KMS-11 (cell line): ENCODE results near the gene NDUFV2.

Experiments used
- H2AFZ ChIP-seq: fragments of 200-600 bp; sonication (generic); 2 replicates; pipeline ENCODE4 v1.6.1; 2016; ENCODE audit warnings: antibody characterized with exemption, mixed run types, low read depth
- H3K27ac ChIP-seq: fragments of 200-600 bp; sonication (generic); 2 replicates; pipeline ENCODE4 v1.6.1; 2016; ENCODE audit warnings: mild to moderate bottlenecking, mixed run types
- H3K27me3 ChIP-seq: fragments of 200-600 bp; sonication (generic); 2 replicates; pipeline ENCODE4 v1.6.1; 2017; ENCODE audit warnings: mild to moderate bottlenecking, low read depth, mixed run types, moderate library complexity; ENCODE audit not compliant: insufficient read depth
- H3K36me3 ChIP-seq: fragments of 200-600 bp; sonication (generic); 2 replicates; pipeline ENCODE4 v1.6.1; 2017; ENCODE audit warnings: mild to moderate bottlenecking, mixed run types; ENCODE audit not compliant: insufficient read depth
- H3K4me1 ChIP-seq: fragments of 200-600 bp; sonication (generic); 2 replicates; pipeline ENCODE4 v1.6.1; 2016; ENCODE audit warnings: mild to moderate bottlenecking, low read depth, mixed run types; ENCODE audit not compliant: poor library complexity, severe bottlenecking
- H3K4me2 ChIP-seq: fragments of 200-600 bp; sonication (generic); 2 replicates; pipeline ENCODE4 v1.7.0; 2016; ENCODE audit warnings: mild to moderate bottlenecking, mixed run types
- H3K4me3 ChIP-seq: fragments of 200-600 bp; sonication (generic); IDR thresholded peaks from 2 replicates; pipeline ENCODE4 v1.6.1; 2017; ENCODE audit warnings: low read depth, low read length, mixed read lengths; ENCODE audit not compliant: insufficient read depth
- H3K79me2 ChIP-seq: fragments of 200-600 bp; sonication (generic); 2 replicates; pipeline ENCODE4 v1.6.1; 2016; ENCODE audit warnings: low read depth, mixed run types; ENCODE audit not compliant: insufficient read depth
- H3K9ac ChIP-seq: fragments of 200-600 bp; sonication (generic); 2 replicates; pipeline ENCODE4 v1.6.1; 2016; ENCODE audit warnings: mild to moderate bottlenecking, mixed run types
- H4K20me1 ChIP-seq: fragments of 200-600 bp; sonication (generic); 2 replicates; pipeline ENCODE4 v1.6.1; 2016; ENCODE audit warnings: mild to moderate bottlenecking, mixed run types; ENCODE audit not compliant: insufficient read depth
- CTCF ChIP-seq: fragments of 200-600 bp; sonication (generic); conservative IDR thresholded peaks from 2 replicates; pipeline ENCODE4 v1.6.1; 2017; ENCODE audit warnings: low read depth, mild to moderate bottlenecking, antibody characterized with exemption, low read length, moderate library complexity, mixed read lengths

Gene NDUFV2

GRCh38 chr18:9057646-9058045 lies 44.9 kb upstream of the NDUFV2 start:
- Histone ChIP-seq H3K4me3 (no peak overlapping the region), H3K4me2 (no peak overlapping the region), H3K27ac (no peak overlapping the region), H3K36me3 (no peaks in the 10 kb centered on the region), H3K79me2 (peaks cover 3% of the 10 kb centered on the region; the same call in 1 of the 2 replicates), H3K9ac (no peak overlapping the region), H3K27me3 (no peaks in the 10 kb centered on the region), H4K20me1 (no peaks in the 10 kb centered on the region), H3K4me1 (peaks cover 30% of the 10 kb centered on the region), H2AFZ (no peak overlapping the region)
- TF ChIP-seq CTCF: no peak

GRCh38 chr18:9058406-9058805 lies 44.1 kb upstream of the NDUFV2 start:
- no peak for TF ChIP-seq CTCF
- no peaks in the 10 kb centered on the region for H4K20me1 ChIP-seq
- no peak overlapping the region for H2AFZ ChIP-seq
- no peak overlapping the region for H3K27ac ChIP-seq
- peaks cover 3% of the 10 kb centered on the region; the same call in 1 of the 2 replicates for H3K79me2 ChIP-seq
- H3K27me3 ChIP-seq: no peaks in the 10 kb centered on the region
- no peak overlapping the region for H3K4me3 ChIP-seq
- no peak overlapping the region for H3K4me2 ChIP-seq
- no peaks in the 10 kb centered on the region for H3K36me3 ChIP-seq
- peaks cover 38% of the 10 kb centered on the region for H3K4me1 ChIP-seq
- no peak overlapping the region for H3K9ac ChIP-seq

- H3K4me2 ChIP-seq: peak overlapping the region; percentile 44; the same call in 1 of the 2 replicates
- no peaks in the 10 kb centered on the region for H3K36me3 ChIP-seq
- peaks cover 64% of the 10 kb centered on the region for H3K4me1 ChIP-seq
- no peak overlapping the region for H3K4me3 ChIP-seq
- no peak overlapping the region for H3K9ac ChIP-seq
- no peaks in the 10 kb centered on the region for H4K20me1 ChIP-seq
- H3K79me2 ChIP-seq: peaks cover 3% of the 10 kb centered on the region; the same call in 1 of the 2 replicates
- no peaks in the 10 kb centered on the region for H3K27me3 ChIP-seq
- H3K27ac ChIP-seq: peak overlapping the region; percentile 8; the same call in 1 of the 2 replicates
- peak overlapping the region; percentile 16; the same call in 1 of the 2 replicates for H2AFZ ChIP-seq
- TF ChIP-seq CTCF: no peak
These were observed 40.1 kb upstream of the NDUFV2 start for GRCh38 chr18:9062418-9062751.

- Histone ChIP-seq H3K79me2 (peaks cover 3% of the 10 kb centered on the region; the same call in 1 of the 2 replicates), H3K4me2 (peak overlapping the region; percentile 92), H3K4me1 (peaks cover 98% of the 10 kb centered on the region), H3K4me3 (no peak overlapping the region), H3K27ac (peak overlapping the region; percentile 98), H3K36me3 (no peaks in the 10 kb centered on the region), H3K27me3 (no peaks in the 10 kb centered on the region), H2AFZ (peak overlapping the region; percentile 48; the same call in 1 of the 2 replicates), H4K20me1 (no peaks in the 10 kb centered on the region), H3K9ac (peak overlapping the region; percentile 70)
- TF ChIP-seq CTCF: no peak; the same call in 1 of the 2 replicates
These were observed 36.6 kb upstream of the NDUFV2 start for GRCh38 chr18:9065864-9066263.
